ENCODE measurements around the gene BDKRB1.
"Not testable (repeated sequence)": the region's sequence is repeated elsewhere in the genome, so short reads cannot be mapped to it uniquely, and the experiment has no call there.

Gene BDKRB1

DNA sequence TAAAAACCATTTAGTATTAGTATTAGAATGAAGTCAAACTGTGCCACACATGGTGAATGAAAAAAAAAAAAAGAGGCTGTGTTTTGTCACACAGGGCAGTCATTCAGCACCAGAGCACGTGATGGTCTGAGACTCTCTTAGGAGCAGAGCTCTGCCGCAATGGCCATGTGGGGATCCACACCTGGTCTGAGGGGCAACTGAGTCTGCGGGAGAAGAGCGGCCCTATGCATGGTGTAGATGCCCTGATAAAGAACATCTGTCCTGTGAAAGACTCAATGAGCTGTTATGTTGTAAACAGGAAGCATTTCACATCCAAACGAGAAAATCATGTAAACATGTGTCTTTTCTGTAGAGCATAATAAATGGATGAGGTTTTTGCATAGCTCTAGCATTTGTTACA, 12.2 kb upstream of the BDKRB1 start:
- DNase-seq (ENCODE audit: extremely low read depth, low read depth): no peak

DNA sequence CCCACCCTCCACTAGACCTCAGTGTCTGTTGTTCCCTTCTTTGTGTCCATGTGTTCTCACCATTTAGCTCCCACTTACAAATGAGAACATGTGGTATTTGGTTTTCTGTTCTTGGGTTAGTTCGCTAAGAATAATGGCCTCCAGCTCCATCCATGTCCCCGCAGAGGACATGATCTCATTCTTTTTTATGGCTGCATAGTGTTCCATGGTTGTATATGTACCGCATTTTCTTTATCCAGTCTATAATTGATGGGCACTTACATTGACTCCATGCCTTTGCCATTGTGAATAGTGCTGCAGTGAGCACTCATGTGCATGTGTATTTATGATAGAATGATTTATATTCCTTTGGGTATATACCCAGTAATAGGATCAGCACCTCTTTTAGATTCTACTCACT, 10.9 kb upstream of the BDKRB1 start:
- DNase-seq (ENCODE audit: extremely low read depth, low read depth): not testable (repeated sequence)

More for the DNA sequence above, 12.2 kb upstream of the BDKRB1 start:
- TF ChIP-seq, protein P1, sequence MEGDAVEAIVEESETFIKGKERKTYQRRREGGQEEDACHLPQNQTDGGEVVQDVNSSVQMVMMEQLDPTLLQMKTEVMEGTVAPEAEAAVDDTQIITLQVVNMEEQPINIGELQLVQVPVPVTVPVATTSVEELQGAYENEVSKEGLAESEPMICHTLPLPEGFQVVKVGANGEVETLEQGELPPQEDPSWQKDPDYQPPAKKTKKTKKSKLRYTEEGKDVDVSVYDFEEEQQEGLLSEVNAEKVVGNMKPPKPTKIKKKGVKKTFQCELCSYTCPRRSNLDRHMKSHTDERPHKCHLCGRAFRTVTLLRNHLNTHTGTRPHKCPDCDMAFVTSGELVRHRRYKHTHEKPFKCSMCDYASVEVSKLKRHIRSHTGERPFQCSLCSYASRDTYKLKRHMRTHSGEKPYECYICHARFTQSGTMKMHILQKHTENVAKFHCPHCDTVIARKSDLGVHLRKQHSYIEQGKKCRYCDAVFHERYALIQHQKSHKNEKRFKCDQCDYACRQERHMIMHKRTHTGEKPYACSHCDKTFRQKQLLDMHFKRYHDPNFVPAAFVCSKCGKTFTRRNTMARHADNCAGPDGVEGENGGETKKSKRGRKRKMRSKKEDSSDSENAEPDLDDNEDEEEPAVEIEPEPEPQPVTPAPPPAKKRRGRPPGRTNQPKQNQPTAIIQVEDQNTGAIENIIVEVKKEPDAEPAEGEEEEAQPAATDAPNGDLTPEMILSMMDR (IDR thresholded peaks at IDR 0.05; ENCODE audit: low read depth, low read length): no peak

DNA sequence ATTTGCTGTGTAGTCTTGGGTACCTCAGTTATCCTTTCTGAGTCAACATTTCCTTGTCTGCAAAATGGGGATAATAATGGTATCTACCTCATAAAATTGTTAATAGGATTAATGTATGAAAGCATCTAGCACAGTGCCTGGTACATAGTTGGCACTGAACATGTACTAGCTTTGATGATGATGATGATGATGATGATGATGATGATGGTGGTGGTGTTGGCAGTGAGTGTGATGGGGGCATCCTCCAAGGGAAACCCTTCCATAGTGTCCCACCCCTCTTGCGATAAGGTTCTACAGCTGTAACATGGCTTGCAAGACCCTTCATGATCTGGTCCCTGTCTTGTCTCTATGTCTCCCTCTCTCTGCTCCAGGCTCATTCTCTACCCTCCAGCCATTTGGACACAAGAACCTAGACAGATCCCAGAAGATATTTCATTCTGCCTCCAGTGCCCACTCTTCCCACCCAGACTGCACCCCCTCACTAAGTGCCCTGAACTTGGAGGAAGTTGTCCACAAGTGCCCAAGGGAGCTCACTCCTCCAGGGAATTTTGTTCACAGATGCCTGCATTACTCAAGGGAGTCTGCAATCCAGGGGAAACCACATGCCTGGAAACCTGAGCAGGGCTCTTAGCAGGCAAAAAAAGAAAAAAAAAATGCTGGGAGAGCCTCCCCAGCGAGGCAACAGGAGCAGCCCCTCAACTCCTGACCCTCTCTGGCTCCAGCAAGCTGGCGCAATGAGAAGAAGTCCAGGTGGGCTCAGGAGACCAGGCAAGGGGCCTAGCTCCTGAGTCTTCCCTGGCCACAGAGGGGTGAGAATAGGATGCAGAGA, 10.1 kb upstream of the BDKRB1 start:
- peak; percentile 45 for DNase-seq (ENCODE audit: extremely low read depth, low read depth)
- TF ChIP-seq, protein P1 (IDR thresholded peaks at IDR 0.05; ENCODE audit: low read depth, low read length): no peak

DNA sequence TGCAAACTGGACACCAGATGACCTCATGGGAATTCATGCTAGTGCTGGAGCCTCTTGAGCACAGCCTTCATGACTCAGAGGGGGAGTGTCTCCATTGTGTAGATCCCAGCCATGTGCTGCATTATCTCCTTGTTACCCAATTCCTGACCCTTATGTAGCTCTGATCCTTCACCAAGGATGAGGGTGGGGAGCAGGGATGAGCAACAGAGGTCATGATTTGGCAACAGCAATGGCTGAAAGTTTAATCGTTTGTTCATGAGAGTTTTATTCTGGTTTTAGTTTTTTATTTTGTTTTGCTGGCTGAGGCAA, 9.5 kb upstream of the BDKRB1 start:
- peak; percentile 86 for DNase-seq (ENCODE audit: extremely low read depth, low read depth)
- TF ChIP-seq, protein P1 (IDR thresholded peaks at IDR 0.05; ENCODE audit: low read depth, low read length): no peak

DNA sequence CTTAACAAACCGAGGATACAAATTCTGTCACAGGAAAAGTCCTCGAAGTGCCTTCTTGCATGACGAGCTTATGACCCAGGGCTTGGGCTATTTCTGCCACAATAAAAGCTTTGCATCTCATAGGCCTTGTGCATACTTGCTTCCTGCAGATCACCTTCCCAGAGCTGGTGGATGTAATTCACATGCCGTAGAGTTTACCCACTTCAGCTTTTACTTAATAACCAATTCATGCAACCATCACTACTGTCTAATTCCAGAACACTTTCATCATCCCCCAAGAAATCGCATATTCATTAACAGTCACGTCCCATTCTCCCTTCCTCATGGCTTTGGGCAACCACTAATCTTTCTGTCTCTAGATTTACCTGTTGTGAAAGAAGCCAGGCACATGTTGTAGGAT, 9.0 kb upstream of the BDKRB1 start:
- TF ChIP-seq, protein P1 (IDR thresholded peaks at IDR 0.05; ENCODE audit: low read depth, low read length): no peak
- DNase-seq (ENCODE audit: extremely low read depth, low read depth): no peak

DNA sequence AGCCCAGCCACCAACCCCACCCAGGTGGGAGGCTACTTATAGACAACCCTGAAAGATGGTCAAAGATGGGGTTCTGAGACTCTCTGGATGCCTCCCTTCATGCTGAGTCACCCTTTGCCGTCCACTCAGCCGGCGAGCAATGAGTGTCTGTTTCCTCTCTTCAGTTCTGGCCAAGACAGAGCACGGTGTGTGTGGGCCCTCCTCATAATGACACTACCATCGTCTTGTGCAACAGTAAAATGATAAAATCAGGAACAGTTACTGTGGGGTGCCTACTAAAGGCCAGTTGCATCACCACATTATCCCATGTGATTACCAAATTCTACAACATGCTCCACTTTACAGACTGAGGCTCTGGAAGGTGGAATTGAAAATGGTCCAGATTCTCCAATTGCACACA, 7.0 kb upstream of the BDKRB1 start:
- TF ChIP-seq, protein P1 (IDR thresholded peaks at IDR 0.05; ENCODE audit: low read depth, low read length): no peak
- peak; percentile 77 for DNase-seq (ENCODE audit: extremely low read depth, low read depth)

DNA sequence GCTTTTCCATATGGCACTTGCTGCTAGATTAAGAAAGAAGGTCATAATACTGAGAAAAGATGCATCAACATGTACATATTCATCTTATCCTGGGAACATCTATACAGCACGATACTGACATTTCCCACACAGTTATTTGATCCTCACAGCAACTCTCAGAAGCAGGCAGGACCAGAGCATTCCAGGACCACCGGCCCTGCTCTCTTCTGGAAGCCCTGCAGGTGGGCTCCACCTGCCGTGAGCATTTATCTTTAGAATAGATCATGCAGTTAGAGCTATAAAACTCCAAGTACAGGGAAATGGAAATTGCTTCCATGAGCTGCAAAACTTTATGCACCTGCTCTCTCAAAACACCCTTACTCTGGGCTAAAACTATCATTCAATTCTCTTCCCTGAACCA, 5.5 kb upstream of the BDKRB1 start:
- no peak for DNase-seq (ENCODE audit: extremely low read depth, low read depth)
- TF ChIP-seq, protein P1 (IDR thresholded peaks at IDR 0.05; ENCODE audit: low read depth, low read length): no peak

DNA sequence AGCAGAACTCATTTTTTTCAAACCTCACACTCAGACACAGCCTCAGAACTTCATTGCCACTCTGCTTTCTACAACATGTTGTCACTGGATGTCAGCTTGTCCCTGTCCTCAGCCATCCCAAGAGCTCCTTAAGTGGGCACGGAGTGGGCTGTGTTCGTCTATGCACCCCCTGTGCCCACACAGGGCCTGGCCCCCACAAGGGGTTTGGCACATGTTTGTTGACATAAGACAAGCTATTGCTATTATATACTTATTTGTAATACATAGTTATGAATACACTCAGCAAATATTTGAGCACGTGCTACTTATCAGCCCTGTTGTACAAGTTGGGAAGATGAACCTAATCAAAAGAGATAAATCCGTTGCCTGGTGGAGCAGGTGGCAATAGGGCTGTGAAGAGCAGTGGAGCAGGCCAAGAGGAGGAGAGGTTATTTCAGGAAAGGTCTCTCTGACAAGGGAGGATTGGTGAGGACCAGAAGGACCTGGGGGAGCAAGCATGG, 4.3 kb upstream of the BDKRB1 start:
- no peak for DNase-seq (ENCODE audit: extremely low read depth, low read depth)
- TF ChIP-seq, protein P1 (IDR thresholded peaks at IDR 0.05; ENCODE audit: low read depth, low read length): no peak

Data from AG09319 (cell line).